Erythroblast (primary cell): ENCODE measurements around the gene NPFFR1.

Experiments used
- GATA1 ChIP-seq: IDR thresholded peaks from 2 replicates; pipeline ENCODE4 v1.6.1; 2011; ENCODE audit warnings: low read depth, mild to moderate bottlenecking, control low read depth, low read length, moderate library complexity
- POLR2A ChIP-seq: IDR thresholded peaks from 2 replicates; pipeline ENCODE4 v1.6.1; 2011; ENCODE audit warnings: mild to moderate bottlenecking, low read length

GRCh38 chr10:70328018-70328417, 44.2 kb upstream of the NPFFR1 start:
- no peak for TF ChIP-seq POLR2A
- no peak for TF ChIP-seq GATA1
